ENCODE measurements around the gene PAK1.

The PAK1 gene

DNA sequence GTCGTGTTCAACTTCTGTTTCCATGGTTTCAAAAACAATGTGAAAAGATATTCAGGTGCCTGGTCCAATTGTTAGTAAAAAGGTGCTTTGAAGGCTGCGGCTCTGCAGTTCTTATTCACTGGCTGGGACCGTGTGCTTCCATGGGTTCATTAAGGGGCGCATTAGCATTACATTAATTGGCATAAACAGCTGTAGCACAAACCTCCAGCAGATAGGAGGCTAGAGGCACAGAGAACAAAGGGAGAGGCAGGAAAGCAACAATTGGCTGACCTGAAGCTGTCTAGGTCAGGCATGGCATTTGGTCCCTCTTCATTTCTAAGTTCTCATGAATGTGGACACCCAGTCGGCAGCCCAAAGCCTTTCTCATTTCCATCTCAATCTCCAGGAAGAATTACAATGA lies 16.6 kb downstream of the PAK1 start:
- Histone ChIP-seq H3K4me3 (ENCODE audit: low read depth in 1 of 2, low read length in 2 of 2) (no peak overlapping the region), H3K9me3 (ENCODE audit: control insufficient read depth in 1 of 2, low read length in 2 of 2) (no peaks in the 10 kb centered on the region), H3K4me1 (ENCODE audit: control insufficient read depth in 1 of 2, insufficient read depth in 2 of 2, low read length in 2 of 2) (peaks cover 6 to 32% of the 10 kb centered on the region in 2 donors), H3K36me3 (ENCODE audit: control insufficient read depth in 1 of 2, insufficient read depth in 2 of 2, low read length in 2 of 2) (no peaks in the 10 kb centered on the region), H3K9ac (ENCODE audit: low read depth in 1 of 2, low read length in 2 of 2) (no peak overlapping the region), H3K27me3 (ENCODE audit: control insufficient read depth in 1 of 2, insufficient read depth in 2 of 2, low read length in 2 of 2) (no peaks in the 10 kb centered on the region), H3K27ac (ENCODE audit: low read depth, low read length) (no peak overlapping the region)

DNA sequence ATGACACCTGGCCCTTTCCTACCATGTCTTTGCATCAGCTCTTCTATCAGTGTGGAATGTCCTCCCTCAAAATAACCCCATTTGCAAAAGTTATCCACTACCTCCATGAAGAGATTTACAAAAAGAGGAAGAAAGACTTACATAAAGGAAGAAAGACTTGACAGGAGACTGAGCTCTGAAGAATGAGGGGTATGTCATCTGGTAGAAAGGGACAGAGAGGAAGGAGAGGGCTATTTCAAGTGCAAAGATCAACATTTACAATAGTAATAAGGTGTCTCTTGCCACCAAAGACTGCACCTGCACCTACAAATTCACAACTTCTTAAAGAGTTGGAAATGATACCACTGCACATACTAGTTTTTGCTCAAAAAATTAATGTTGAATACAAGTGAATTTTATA lies 18.2 kb downstream of the PAK1 start:
- Histone ChIP-seq H3K36me3 (ENCODE audit: control insufficient read depth in 1 of 2, insufficient read depth in 2 of 2, low read length in 2 of 2) (no peaks in the 10 kb centered on the region), H3K4me3 (ENCODE audit: low read depth in 1 of 2, low read length in 2 of 2) (no peak overlapping the region), H3K27ac (ENCODE audit: low read depth, low read length) (no peak overlapping the region), H3K9ac (ENCODE audit: low read depth in 1 of 2, low read length in 2 of 2) (no peak overlapping the region), H3K9me3 (ENCODE audit: control insufficient read depth in 1 of 2, low read length in 2 of 2) (no peaks in the 10 kb centered on the region), H3K4me1 (ENCODE audit: control insufficient read depth in 1 of 2, insufficient read depth in 2 of 2, low read length in 2 of 2) (peaks cover 6 to 33% of the 10 kb centered on the region in 2 donors), H3K27me3 (ENCODE audit: control insufficient read depth in 1 of 2, insufficient read depth in 2 of 2, low read length in 2 of 2) (no peaks in the 10 kb centered on the region)

DNA sequence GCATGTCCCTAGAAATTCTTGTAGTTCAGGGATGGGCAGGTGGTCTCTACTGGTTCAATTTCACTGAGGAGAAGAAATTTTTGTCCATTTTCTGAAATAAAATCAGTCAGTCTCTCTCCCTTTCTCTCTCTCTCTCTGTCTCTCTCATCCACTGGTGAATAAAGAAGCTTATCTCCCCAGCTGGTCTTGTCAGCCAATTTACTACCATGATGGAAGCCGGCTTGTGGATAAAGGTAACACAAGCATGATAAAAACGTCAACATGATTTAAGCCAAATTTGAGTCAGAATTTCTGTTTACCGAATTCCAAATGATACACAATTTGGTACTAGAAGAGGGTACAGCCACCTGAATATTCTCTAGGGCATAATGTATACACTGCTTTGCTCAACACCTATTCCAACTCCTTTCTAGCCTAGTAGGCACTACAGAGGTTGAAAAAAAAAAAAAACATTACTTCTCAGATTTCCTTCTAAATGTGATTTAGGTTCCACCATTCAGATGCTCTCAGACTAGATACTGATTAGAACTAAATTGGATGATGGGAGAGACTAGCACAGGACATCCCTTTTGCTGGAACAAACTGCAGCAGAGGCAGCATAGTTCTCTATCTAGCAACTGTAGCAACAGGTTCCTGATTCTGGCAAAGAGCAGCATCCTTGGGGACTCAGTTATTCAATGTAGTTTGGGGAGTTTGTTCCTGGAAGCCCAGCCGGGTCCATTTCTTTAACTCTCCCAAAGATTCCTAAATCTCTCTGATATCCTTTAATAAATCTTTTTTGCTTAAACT lies 18.8 kb downstream of the PAK1 start:
- Histone ChIP-seq H3K9me3 (ENCODE audit: control insufficient read depth in 1 of 2, low read length in 2 of 2) (no peaks in the 10 kb centered on the region), H3K27me3 (ENCODE audit: control insufficient read depth in 1 of 2, insufficient read depth in 2 of 2, low read length in 2 of 2) (no peaks in the 10 kb centered on the region), H3K27ac (ENCODE audit: low read depth, low read length) (no peak overlapping the region), H3K4me1 (ENCODE audit: control insufficient read depth in 1 of 2, insufficient read depth in 2 of 2, low read length in 2 of 2) (peaks cover 6 to 32% of the 10 kb centered on the region in 2 donors), H3K4me3 (ENCODE audit: low read depth in 1 of 2, low read length in 2 of 2) (no peak overlapping the region), H3K36me3 (ENCODE audit: control insufficient read depth in 1 of 2, insufficient read depth in 2 of 2, low read length in 2 of 2) (no peaks in the 10 kb centered on the region), H3K9ac (ENCODE audit: low read depth in 1 of 2, low read length in 2 of 2) (no peak overlapping the region)

DNA sequence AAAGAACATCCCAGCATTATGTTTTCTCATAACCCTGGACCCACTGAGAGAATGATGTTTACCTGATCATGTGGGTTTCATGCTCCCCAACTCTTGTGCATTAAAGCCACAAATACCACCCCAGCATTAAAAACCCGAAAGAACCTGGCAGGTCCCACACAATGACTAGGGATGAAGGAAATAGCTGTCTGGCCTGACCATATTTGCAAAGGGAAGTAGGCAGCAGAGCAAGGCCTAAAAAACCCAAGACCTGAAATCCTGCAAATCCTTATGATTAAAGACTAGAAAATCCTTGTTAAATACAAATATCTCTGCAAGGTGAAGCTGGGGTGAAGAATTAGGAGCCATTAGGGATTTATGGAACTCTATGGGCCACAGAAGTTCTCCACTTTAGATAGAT lies 23.7 kb downstream of the PAK1 start:
- H3K4me1 ChIP-seq (ENCODE audit: control insufficient read depth in 1 of 2, insufficient read depth in 2 of 2, low read length in 2 of 2): peaks cover 16 to 31% of the 10 kb centered on the region in 2 donors
- no peak overlapping the region for H3K4me3 ChIP-seq (ENCODE audit: low read depth in 1 of 2, low read length in 2 of 2)
- no peak overlapping the region for H3K9ac ChIP-seq (ENCODE audit: low read depth in 1 of 2, low read length in 2 of 2)
- no peaks in the 10 kb centered on the region for H3K9me3 ChIP-seq (ENCODE audit: control insufficient read depth in 1 of 2, low read length in 2 of 2)
- H3K36me3 ChIP-seq (ENCODE audit: control insufficient read depth in 1 of 2, insufficient read depth in 2 of 2, low read length in 2 of 2): no peaks in the 10 kb centered on the region
- H3K27me3 ChIP-seq (ENCODE audit: control insufficient read depth in 1 of 2, insufficient read depth in 2 of 2, low read length in 2 of 2): no peaks in the 10 kb centered on the region
- H3K27ac ChIP-seq (ENCODE audit: low read depth, low read length): no peak overlapping the region

DNA sequence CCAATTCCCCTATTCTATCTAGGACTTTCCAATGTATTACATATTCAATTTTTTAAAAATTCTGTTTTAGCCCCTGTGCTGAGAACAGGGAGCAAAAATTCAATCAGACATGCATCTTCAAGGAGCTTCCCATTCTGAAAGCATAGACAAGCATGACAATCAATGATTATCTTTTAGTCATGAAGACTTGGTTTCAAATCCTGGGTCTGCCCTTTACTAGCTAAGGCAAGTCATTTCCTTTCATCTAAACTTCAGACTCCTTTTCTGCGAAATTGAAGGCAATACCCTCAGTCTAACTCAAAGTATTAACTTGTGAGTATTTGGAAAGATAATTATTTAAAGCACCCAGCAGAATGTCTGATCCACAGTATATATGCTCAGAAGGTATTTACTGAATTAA lies 24.1 kb downstream of the PAK1 start:
- Histone ChIP-seq H3K36me3 (ENCODE audit: control insufficient read depth in 1 of 2, insufficient read depth in 2 of 2, low read length in 2 of 2) (no peaks in the 10 kb centered on the region), H3K9me3 (ENCODE audit: control insufficient read depth in 1 of 2, low read length in 2 of 2) (no peaks in the 10 kb centered on the region), H3K9ac (ENCODE audit: low read depth in 1 of 2, low read length in 2 of 2) (no peak overlapping the region), H3K4me1 (ENCODE audit: control insufficient read depth in 1 of 2, insufficient read depth in 2 of 2, low read length in 2 of 2) (peaks cover 19 to 34% of the 10 kb centered on the region in 2 donors), H3K4me3 (ENCODE audit: low read depth in 1 of 2, low read length in 2 of 2) (no peak overlapping the region), H3K27me3 (ENCODE audit: control insufficient read depth in 1 of 2, insufficient read depth in 2 of 2, low read length in 2 of 2) (no peaks in the 10 kb centered on the region), H3K27ac (ENCODE audit: low read depth, low read length) (no peak overlapping the region)

DNA sequence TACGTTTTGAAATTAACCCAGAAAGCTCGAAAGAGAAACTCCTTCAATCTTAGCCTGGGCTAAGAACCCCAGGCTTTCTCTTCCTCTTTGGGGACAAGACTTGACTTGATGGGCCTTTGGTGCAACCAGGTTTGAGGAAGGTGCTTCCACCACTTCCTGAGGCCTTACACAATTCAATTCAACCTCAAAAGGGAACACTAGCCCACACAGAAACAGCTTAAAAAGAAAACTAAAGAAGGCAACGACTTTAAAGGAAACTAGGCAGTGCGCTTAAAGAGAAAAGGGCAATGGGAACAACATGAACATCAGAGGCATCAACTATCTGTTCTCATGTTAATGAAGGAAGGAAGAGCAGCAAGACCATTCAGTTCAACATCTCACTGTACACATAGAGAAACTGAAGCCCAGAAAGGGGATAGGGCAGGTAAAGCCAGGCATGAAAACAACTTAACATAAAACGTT lies 24.8 kb downstream of the PAK1 start:
- Histone ChIP-seq H3K4me1 (ENCODE audit: control insufficient read depth in 1 of 2, insufficient read depth in 2 of 2, low read length in 2 of 2) (peaks cover 19 to 41% of the 10 kb centered on the region in 2 donors), H3K9me3 (ENCODE audit: control insufficient read depth in 1 of 2, low read length in 2 of 2) (no peaks in the 10 kb centered on the region)

DNA sequence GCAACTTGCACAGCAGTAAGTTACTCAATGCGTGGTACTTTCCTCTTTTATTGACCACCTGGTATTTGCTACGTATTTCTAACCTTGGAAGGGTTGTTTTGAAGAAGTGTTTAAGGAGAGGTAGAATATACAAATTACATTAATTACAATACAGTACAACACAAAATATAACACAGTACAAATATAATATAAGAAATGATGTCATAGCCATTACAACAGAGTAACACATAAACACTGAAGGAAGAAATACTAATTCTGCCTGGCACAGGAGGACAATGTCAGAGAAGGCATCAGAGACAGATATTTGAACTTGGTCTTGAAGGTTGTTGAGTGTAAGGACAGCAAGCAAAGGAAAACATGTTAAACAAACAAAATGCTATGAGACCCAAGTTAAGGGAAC lies 25.6 kb downstream of the PAK1 start:
- no peaks in the 10 kb centered on the region for H3K36me3 ChIP-seq (ENCODE audit: control insufficient read depth in 1 of 2, insufficient read depth in 2 of 2, low read length in 2 of 2)
- H3K9me3 ChIP-seq (ENCODE audit: control insufficient read depth in 1 of 2, low read length in 2 of 2): no peaks in the 10 kb centered on the region
- H3K27me3 ChIP-seq (ENCODE audit: control insufficient read depth in 1 of 2, insufficient read depth in 2 of 2, low read length in 2 of 2): no peaks in the 10 kb centered on the region
- H3K4me3 ChIP-seq (ENCODE audit: low read depth in 1 of 2, low read length in 2 of 2): no peak overlapping the region
- H3K27ac ChIP-seq (ENCODE audit: low read depth, low read length): no peak overlapping the region
- H3K9ac ChIP-seq (ENCODE audit: low read depth in 1 of 2, low read length in 2 of 2): no peak overlapping the region
- H3K4me1 ChIP-seq (ENCODE audit: control insufficient read depth in 1 of 2, insufficient read depth in 2 of 2, low read length in 2 of 2): peaks cover 19 to 49% of the 10 kb centered on the region in 2 donors

More for the DNA sequence above, 24.8 kb downstream of the PAK1 start:
- H3K9ac ChIP-seq (ENCODE audit: low read depth in 1 of 2, low read length in 2 of 2): no peak overlapping the region
- H3K27me3 ChIP-seq (ENCODE audit: control insufficient read depth in 1 of 2, insufficient read depth in 2 of 2, low read length in 2 of 2): no peaks in the 10 kb centered on the region
- no peak overlapping the region for H3K4me3 ChIP-seq (ENCODE audit: low read depth in 1 of 2, low read length in 2 of 2)
- H3K36me3 ChIP-seq (ENCODE audit: control insufficient read depth in 1 of 2, insufficient read depth in 2 of 2, low read length in 2 of 2): no peaks in the 10 kb centered on the region
- H3K27ac ChIP-seq (ENCODE audit: low read depth, low read length): no peak overlapping the region

DNA sequence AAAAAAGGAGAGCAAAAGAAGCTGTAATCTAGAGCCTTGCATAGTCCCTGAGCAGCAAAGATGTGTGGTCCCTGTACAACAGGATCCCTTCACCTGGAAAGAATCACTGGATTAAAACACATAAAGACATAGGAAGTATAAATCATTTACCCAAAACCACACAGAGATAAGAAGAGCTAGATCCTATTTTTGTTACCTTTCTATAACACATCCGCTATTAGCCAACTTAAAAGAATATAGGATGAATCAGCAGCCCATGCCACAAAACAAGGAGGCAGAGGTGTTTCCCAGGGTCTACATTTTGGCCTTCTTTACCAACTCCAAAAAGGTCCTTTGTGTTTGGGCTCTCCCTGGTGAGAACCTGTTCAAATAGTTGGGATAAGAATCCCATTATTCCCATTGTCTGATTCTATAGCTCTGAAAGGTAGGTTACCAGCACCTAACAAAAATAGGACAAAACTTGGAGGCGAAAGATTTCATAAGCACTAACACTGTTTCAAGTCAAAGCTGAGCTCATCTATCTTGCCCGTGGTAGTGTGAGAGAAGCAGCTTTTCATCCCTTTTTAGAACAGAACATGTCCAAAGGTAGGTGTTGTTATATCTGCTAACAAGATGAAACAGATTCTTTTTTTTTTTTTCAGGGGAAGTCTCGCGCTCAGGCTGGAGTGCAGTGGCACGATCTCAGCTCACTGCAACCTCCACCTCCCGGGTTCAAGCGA lies 26.8 kb downstream of the PAK1 start:
- Histone ChIP-seq H3K4me3 (ENCODE audit: low read depth in 1 of 2, low read length in 2 of 2) (no peak overlapping the region), H3K36me3 (ENCODE audit: control insufficient read depth in 1 of 2, insufficient read depth in 2 of 2, low read length in 2 of 2) (no peaks in the 10 kb centered on the region), H3K9ac (ENCODE audit: low read depth in 1 of 2, low read length in 2 of 2) (no peak overlapping the region), H3K27me3 (ENCODE audit: control insufficient read depth in 1 of 2, insufficient read depth in 2 of 2, low read length in 2 of 2) (no peaks in the 10 kb centered on the region), H3K27ac (ENCODE audit: low read depth, low read length) (no peak overlapping the region), H3K9me3 (ENCODE audit: control insufficient read depth in 1 of 2, low read length in 2 of 2) (no peaks in the 10 kb centered on the region), H3K4me1 (ENCODE audit: control insufficient read depth in 1 of 2, insufficient read depth in 2 of 2, low read length in 2 of 2) (peaks cover 19 to 56% of the 10 kb centered on the region in 2 donors)

DNA sequence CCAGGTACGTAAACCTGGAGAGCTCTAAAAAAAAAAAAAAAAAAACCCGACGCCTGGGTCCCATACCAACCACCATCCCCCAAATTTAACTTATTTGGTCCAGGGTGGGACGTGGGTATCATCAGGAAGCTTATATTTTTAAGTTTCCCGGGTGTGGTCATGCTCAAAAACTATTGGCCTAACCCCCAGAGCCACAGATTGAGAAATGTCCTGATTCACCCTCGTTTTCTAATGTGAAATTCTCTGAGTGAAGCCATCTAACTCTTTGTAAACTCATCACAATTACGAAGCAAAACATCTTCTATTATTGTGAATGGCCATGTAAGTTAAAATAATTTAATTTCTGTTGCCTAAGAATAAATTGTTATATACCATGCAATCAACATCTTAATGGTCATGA lies 29.6 kb downstream of the PAK1 start:
- H3K9ac ChIP-seq (ENCODE audit: low read depth in 1 of 2, low read length in 2 of 2): no peak overlapping the region
- H3K9me3 ChIP-seq (ENCODE audit: control insufficient read depth in 1 of 2, low read length in 2 of 2): no peaks in the 10 kb centered on the region
- H3K36me3 ChIP-seq (ENCODE audit: control insufficient read depth in 1 of 2, insufficient read depth in 2 of 2, low read length in 2 of 2): no peaks in the 10 kb centered on the region
- H3K4me3 ChIP-seq (ENCODE audit: low read depth in 1 of 2, low read length in 2 of 2): no peak overlapping the region
- no peak overlapping the region for H3K27ac ChIP-seq (ENCODE audit: low read depth, low read length)
- peaks cover 27 to 63% of the 10 kb centered on the region in 2 donors for H3K4me1 ChIP-seq (ENCODE audit: control insufficient read depth in 1 of 2, insufficient read depth in 2 of 2, low read length in 2 of 2)
- H3K27me3 ChIP-seq (ENCODE audit: control insufficient read depth in 1 of 2, insufficient read depth in 2 of 2, low read length in 2 of 2): no peaks in the 10 kb centered on the region

DNA sequence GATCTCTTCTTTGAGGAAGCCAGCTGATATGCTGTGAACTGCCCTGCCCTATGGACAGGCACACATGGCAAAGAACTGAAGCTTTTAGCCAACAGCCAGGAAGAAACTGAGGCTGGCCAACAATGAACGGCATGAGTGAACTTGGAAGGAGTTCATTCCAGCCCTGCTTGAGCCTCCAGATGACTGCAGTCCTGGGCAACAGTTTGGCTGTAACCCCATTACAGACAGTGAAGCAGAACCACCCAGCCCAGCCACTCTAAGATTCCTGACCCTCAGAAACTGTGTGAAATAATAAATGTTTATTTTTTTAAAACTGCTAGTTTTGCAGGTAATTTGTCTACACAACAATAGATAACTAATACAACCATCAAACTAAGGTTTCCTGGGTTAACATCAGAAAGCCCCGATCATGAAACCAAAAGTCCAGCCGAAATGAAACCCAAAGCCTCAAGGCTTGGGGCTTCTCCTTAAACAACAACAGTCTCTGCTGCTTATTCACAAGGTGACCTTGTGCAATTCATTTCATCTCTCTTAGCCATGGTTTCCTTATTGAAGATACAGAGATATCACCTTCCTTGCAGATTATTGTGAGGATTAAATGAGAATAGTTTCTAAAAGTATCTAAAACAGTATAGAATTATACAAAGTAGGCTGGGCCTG lies 31.4 kb downstream of the PAK1 start:
- H3K27me3 ChIP-seq (ENCODE audit: control insufficient read depth in 1 of 2, insufficient read depth in 2 of 2, low read length in 2 of 2): no peaks in the 10 kb centered on the region
- no peak overlapping the region for H3K4me3 ChIP-seq (ENCODE audit: low read depth in 1 of 2, low read length in 2 of 2)
- no peak overlapping the region for H3K9ac ChIP-seq (ENCODE audit: low read depth in 1 of 2, low read length in 2 of 2)
- H3K9me3 ChIP-seq (ENCODE audit: control insufficient read depth in 1 of 2, low read length in 2 of 2): no peaks in the 10 kb centered on the region
- no peaks in the 10 kb centered on the region for H3K36me3 ChIP-seq (ENCODE audit: control insufficient read depth in 1 of 2, insufficient read depth in 2 of 2, low read length in 2 of 2)
- H3K4me1 ChIP-seq (ENCODE audit: control insufficient read depth in 1 of 2, insufficient read depth in 2 of 2, low read length in 2 of 2): peaks cover 31 to 69% of the 10 kb centered on the region in 2 donors
- H3K27ac ChIP-seq (ENCODE audit: low read depth, low read length): no peak overlapping the region
